Activated effector memory CD4-positive, alpha-beta T cell treated with anti-CD3 and anti-CD28 coated beads, Interleukin-2, amount 50 U/mL, for 16 hours (primary cell): ENCODE results near the gene OPCML.

Experiments used
- DNase-seq: peaks from one replicate; pipeline ENCODE4 v3.0.0-alpha.2; 2020

Gene OPCML

GRCh38 chr11:133531971-133532651 lies at the start of gene OPCML:
OPCML (minus strand) TSS chr11:133532501.
- DNase-seq, result no peak

DNA sequence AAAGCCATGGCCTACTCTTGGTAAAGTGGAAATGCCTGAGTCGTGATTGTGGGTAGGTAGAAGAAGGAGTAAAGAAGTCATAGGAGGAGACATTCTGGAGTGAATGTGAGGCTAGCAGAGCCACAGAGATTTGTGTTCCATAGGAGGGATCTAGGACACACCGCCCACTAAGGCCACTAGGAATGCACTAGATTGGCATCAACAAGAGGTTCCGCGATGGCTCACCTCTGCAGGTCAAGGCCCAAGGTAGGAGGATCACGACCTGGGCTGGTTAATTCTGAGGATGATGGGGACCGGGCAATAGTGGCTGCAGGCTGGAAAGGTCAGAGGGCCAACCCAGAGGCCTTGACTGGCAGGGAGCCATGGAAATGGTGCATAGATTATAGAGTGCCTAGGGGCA lies 48.8 kb upstream of the OPCML start:
- DNase-seq, result no peak

- no peak for DNase-seq
These were observed 47.1 kb upstream of the OPCML start for GRCh38 chr11:133579165-133580031.

DNA sequence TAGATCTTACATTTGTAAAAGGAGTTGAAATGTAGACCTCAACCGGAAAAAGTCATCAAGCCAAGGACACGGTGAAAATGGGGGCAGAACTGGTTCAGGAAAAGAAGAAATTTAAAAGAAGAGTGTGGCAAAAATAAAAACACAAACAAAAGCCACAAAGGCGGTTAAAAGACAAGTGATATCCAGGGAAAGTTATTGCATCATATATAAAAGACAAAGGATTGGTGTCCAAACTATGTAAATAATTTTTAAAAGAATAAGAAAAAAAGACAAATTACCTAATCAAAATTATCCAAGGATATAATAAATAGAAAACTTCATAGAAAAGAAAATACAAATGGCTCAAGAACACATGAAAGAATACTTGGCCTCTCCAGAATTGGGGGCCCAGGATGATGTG lies 45.1 kb upstream of the OPCML start:
- DNase-seq, result no peak

- no peak for DNase-seq
These were observed 44.0 kb upstream of the OPCML start for GRCh38 chr11:133576351-133576750.

GRCh38 chr11:133573081-133573480 lies 40.8 kb upstream of the OPCML start:
- no peak for DNase-seq

DNA sequence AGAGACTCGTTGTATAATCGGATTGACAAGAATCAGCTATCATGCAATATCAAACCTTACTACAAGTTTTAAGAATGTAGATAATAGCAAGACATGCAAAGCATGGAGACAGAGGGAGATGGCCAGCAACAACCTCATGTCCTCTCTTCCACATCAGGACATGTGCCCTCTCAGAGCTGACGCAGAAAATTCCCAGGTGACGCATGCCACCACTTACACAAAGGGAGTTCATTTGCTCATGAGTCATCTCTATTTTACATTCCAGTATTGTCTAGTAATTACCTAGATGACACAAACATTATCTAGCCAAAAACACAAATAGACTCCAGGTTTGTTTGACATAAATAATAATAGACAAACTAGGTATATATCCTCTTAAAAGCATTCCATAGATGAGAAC lies 38.1 kb upstream of the OPCML start:
- no peak for DNase-seq

DNA sequence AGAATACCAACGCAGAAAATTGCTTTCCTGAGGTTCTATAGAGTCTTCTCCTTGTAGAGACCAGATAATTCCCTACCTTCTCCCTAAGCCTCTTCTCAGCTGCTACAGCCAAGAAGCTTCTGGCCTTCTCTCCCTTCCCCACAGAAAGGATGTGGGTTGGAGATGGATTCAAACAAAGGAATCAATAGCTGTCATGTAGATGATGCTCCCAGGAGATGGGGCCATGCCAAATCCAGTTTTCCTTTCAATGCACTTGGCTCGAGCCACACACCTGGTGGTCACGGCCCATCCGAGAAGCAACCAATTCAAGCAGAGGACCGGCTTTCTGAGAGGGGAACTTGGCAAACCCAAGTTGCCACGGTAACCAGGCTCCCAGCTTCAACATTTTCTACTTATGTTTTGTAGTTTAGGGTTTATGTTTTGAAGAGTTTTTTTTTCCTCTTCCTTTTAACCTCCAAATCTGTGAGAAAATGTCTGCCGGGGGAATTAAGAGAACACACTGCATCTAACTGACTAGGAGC lies 31.3 kb upstream of the OPCML start:
- DNase-seq, result no peak

GRCh38 chr11:133560472-133560855 lies 28.2 kb upstream of the OPCML start:
- no peak for DNase-seq

- DNase-seq, result no peak
These were observed 27.7 kb upstream of the OPCML start for GRCh38 chr11:133559833-133560471.

- DNase-seq, result no peak
These were observed 27.1 kb upstream of the OPCML start for GRCh38 chr11:133559382-133559781.

DNA sequence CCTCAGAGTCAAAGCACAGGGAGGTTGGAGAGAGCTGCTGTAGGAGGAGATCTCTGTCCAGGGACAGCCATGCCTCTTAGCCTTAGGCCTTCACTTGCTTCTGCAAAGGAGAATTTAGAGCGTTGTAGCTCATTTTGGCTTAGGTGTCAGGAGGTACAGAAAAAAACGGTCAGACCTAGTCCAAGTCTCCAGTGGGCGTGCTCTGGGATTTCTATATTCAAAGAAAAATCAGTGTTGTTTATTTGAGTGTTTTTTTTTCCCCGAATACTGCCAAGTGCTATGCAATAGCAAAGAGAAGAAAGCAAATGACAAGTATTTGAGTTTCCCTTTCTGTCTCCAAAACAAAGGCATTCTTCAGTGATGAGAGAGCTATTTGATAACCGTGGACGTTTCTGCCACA lies 22.7 kb upstream of the OPCML start:
- no peak for DNase-seq

GRCh38 chr11:133553885-133554740 lies 21.8 kb upstream of the OPCML start:
- no peak for DNase-seq

- no peak for DNase-seq
These were observed 20.6 kb upstream of the OPCML start for GRCh38 chr11:133552938-133553337.

- DNase-seq, result no peak
These were observed 18.8 kb upstream of the OPCML start for GRCh38 chr11:133551064-133551463.

GRCh38 chr11:133549826-133550225 lies 17.5 kb upstream of the OPCML start:
- DNase-seq, result no peak

- DNase-seq, result no peak
These were observed 16.3 kb upstream of the OPCML start for GRCh38 chr11:133548641-133549040.

- no peak for DNase-seq
These were observed 15.7 kb upstream of the OPCML start for GRCh38 chr11:133547808-133548494.

- DNase-seq, result no peak
These were observed 13.0 kb upstream of the OPCML start for GRCh38 chr11:133545199-133545803.

DNA sequence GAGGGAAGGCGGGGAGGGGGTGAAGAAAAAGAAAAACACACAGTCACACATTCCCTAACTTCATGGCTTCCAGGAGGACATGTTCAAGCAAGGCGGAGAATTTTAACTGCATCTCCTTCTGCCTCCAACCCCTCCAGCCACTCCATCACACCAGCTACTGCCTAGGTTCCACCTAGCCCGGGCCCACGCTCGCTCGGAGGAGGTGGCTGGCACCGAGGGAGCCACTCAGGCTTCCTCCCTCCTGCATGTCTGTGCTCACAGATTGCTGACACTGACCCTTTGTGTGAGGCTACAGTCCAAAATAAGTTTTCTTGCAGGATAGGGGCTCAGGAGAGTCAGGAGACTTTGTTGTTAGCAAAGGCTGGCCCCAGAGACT lies 9.4 kb upstream of the OPCML start:
- DNase-seq, result no peak

DNA sequence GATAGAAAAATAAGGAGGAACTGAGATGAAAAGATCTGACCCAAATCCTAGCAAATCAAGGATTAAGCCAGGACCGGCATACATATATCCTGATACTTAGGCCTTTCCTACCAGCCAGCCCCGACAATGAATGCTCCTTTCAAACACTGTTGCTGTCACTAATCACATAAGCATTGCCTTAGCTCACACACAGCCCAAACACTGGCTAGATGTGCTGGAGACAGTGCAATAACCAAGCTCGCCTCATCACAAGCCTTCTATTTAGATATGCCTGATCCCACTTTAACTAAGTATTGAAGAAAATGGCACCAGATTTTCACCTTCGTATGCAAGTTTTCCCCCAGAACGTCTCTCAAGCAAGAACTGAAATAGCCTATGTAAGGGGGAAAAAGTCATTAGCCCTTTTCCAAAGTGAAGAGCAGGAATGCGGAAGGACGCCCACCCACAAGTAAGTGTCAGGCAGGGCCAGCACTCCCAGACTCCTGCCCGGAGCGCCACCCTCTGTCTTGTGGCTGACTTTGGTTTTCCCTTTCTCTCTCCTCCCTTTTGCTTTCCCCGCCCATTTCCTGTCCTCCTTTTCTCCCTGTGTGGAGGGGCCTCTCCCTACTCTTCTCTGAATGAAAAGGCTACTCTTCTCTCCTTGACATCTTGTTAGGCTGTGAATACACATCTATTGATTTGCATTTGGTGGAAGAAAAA lies 8.9 kb upstream of the OPCML start:
- DNase-seq, result no peak
